NCI-H1694 (cell line): ENCODE measurements around the gene GYS2.
"Not testable (repeated sequence)": the region's sequence is repeated elsewhere in the genome, so short reads cannot be mapped to it uniquely, and the experiment has no call there.

ENCODE experiments used
- DNase-seq: peaks from one replicate; lab custom pipeline; 2025; lab: John Stamatoyannopoulos, UW

Gene GYS2

GRCh38 chr12:21602774-21603173, 1.9 kb downstream of the GYS2 start:
- no peak for DNase-seq

GRCh38 chr12:21600196-21600595, 4.5 kb downstream of the GYS2 start:
- no peak for DNase-seq

- DNase-seq = no peak
These were observed 5.3 kb downstream of the GYS2 start for GRCh38 chr12:21599143-21599999.

GRCh38 chr12:21598651-21599050, 6.0 kb downstream of the GYS2 start:
- no peak for DNase-seq

- DNase-seq = not testable (repeated sequence)
These were observed 9.3 kb downstream of the GYS2 start for GRCh38 chr12:21595356-21595755.

- DNase-seq = no peak
These were observed 19.2 kb downstream of the GYS2 start for GRCh38 chr12:21585485-21585884.

- not testable (repeated sequence) for DNase-seq
These were observed 20.1 kb downstream of the GYS2 start for GRCh38 chr12:21584403-21585182.

- DNase-seq = no peak
These were observed 21.1 kb downstream of the GYS2 start for GRCh38 chr12:21583587-21583986.

- DNase-seq = no peak
These were observed 23.7 kb downstream of the GYS2 start for GRCh38 chr12:21580748-21581516.

GRCh38 chr12:21577516-21577915, 27.1 kb downstream of the GYS2 start:
- DNase-seq = no peak

- no peak for DNase-seq
These were observed 28.2 kb downstream of the GYS2 start for GRCh38 chr12:21576431-21576830.

GRCh38 chr12:21573733-21574358, 30.8 kb downstream of the GYS2 start:
- DNase-seq = no peak

GRCh38 chr12:21571046-21571445, 33.6 kb downstream of the GYS2 start:
- DNase-seq = no peak

- DNase-seq = no peak
These were observed 36.5 kb downstream of the GYS2 start for GRCh38 chr12:21568115-21568514.

- DNase-seq = no peak
These were observed 37.7 kb downstream of the GYS2 start for GRCh38 chr12:21566907-21567394.

GRCh38 chr12:21566223-21566906, 38.3 kb downstream of the GYS2 start:
- no peak for DNase-seq

GRCh38 chr12:21562859-21563258, 41.8 kb downstream of the GYS2 start:
- DNase-seq = no peak

- DNase-seq = no peak
These were observed 43.5 kb downstream of the GYS2 start for GRCh38 chr12:21561158-21561557.

- DNase-seq = no peak
These were observed 44.6 kb downstream of the GYS2 start for GRCh38 chr12:21559855-21560569.

GRCh38 chr12:21558100-21558679, 46.5 kb downstream of the GYS2 start:
- DNase-seq = no peak
